ENCODE results near the gene PSORS1C2.
"Not testable (repeated sequence)": the region's sequence is repeated elsewhere in the genome, so short reads cannot be mapped to it uniquely, and the experiment has no call there.

Gene PSORS1C2

GRCh38 chr6:31165064-31165832 is 26.4 kb upstream of the PSORS1C2 start:
- not testable (repeated sequence) for DNase-seq

- not testable (repeated sequence) for DNase-seq
Observed at GRCh38 chr6:31164475-31165063, 25.7 kb upstream of the PSORS1C2 start.

- DNase-seq, result no peak
Observed at GRCh38 chr6:31163922-31164321, 25.1 kb upstream of the PSORS1C2 start.

- no peak for DNase-seq
Observed at GRCh38 chr6:31162463-31163165, 23.7 kb upstream of the PSORS1C2 start.

GRCh38 chr6:31161216-31162126 is 22.6 kb upstream of the PSORS1C2 start:
- DNase-seq, result no peak

- peak; percentile 23 for DNase-seq
Observed at GRCh38 chr6:31158863-31159855, 20.3 kb upstream of the PSORS1C2 start.

- DNase-seq, result peak; percentile 96
Observed at GRCh38 chr6:31158140-31158862, 19.4 kb upstream of the PSORS1C2 start, which contains the start of gene TCF19. Gene TCF19, plus strand, starts transcription at chr6:31158589. Its CDS starts 881 bp downstream, at chr6:31159470.

GRCh38 chr6:31157513-31158139 is 18.8 kb upstream of the PSORS1C2 start, which contains the start of gene CCHCR1:
Gene CCHCR1, minus strand, starts transcription at chr6:31157802. Its CDS starts 202 bp downstream, at chr6:31157600.
- DNase-seq, result no peak

GRCh38 chr6:31156641-31157040 is 17.8 kb upstream of the PSORS1C2 start:
- DNase-seq, result no peak

GRCh38 chr6:31154436-31154835 is 15.6 kb upstream of the PSORS1C2 start:
- DNase-seq, result no peak

- no peak for DNase-seq
Observed at GRCh38 chr6:31152781-31153180, 13.9 kb upstream of the PSORS1C2 start.

GRCh38 chr6:31149827-31150447 is 11.1 kb upstream of the PSORS1C2 start:
- no peak for DNase-seq

- no peak for DNase-seq
Observed at GRCh38 chr6:31145386-31145785, 6.5 kb upstream of the PSORS1C2 start.

GRCh38 chr6:31144970-31145340 is 6.1 kb upstream of the PSORS1C2 start:
- no peak for DNase-seq

GRCh38 chr6:31144296-31144969 is 5.6 kb upstream of the PSORS1C2 start:
- DNase-seq, result no peak

- no peak for DNase-seq
Observed at GRCh38 chr6:31143148-31143547, 4.3 kb upstream of the PSORS1C2 start.

- no peak for DNase-seq
Observed at GRCh38 chr6:31142361-31142761, 3.5 kb upstream of the PSORS1C2 start.

GRCh38 chr6:31140643-31141042 is 1.8 kb upstream of the PSORS1C2 start:
- DNase-seq, result no peak

- no peak for DNase-seq
Observed at GRCh38 chr6:31139599-31139998, 733 bp upstream of the PSORS1C2 start.
